Measurements from ENCODE around the gene TEX261. TPM values are rescaled to one million over a fixed set of nuclear protein-coding genes. Genes with fewer than 3 reads are reported as not detected.

The TEX261 gene
- total and polyA plus RNA-seq, 2 donors (not counting 3 experiments of a cell fraction or from before 2014, with no cell fraction given): 71.2 to 98.1 TPM

DNA sequence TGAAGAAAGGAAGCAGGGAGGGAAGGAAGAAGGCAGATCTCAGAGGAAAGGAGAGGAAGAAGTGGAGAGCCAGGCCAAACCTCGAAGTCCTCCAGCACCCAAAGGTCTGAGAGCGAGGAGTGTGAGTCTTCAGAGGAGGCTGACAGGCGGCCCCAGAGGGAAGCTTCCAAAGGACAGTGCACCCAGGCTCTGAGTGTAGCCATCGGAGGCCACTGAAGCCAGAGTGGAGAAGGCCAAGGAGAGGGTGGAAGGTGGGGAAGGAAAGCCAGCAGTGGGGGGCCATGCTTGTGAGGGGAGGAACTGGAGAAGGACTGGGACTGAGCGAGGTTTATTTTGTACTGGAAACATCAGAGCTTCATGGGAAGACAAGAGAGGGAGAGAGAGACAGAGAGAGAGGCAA lies 53.0 kb downstream of the TEX261 start:
- Histone ChIP-seq H3K9ac (replicated peaks; ENCODE audit: extremely low read depth, insufficient read depth, low read length) (no peak overlapping the region), H3K4me3 (replicated peaks in 1 of 3; ENCODE audit: insufficient read depth in 1 of 3, low read depth in 1 of 3, low read length in 3 of 3) (no peak overlapping the region), H3K36me3 (ENCODE audit: control insufficient read depth in 2 of 2, extremely low read depth in 1 of 2, insufficient read depth in 2 of 2, low read length in 2 of 2) (no peaks in the 10 kb centered on the region), H3K9me3 (replicated peaks; ENCODE audit: control insufficient read depth, insufficient read depth, low read length) (no peaks in the 10 kb centered on the region), H3K27ac (ENCODE audit: insufficient read depth, low read depth, low read length) (no peak overlapping the region), H3K79me2 (ENCODE audit: control insufficient read depth, insufficient read depth, low read length) (no peaks in the 10 kb centered on the region), H3K4me2 (ENCODE audit: insufficient read depth, low read length) (no peak overlapping the region), H3K27me3 (ENCODE audit: control insufficient read depth in 2 of 2, insufficient read depth in 2 of 2, low read length in 2 of 2) (peaks cover 0 to 2% of the 10 kb centered on the region in 2 experiments), H3K9me1 (replicated peaks; ENCODE audit: control insufficient read depth, extremely low read depth, insufficient read depth, low read length) (no peaks in the 10 kb centered on the region), H4K20me1 (replicated peaks; ENCODE audit: control insufficient read depth, extremely low read depth, insufficient read depth, low read length) (no peaks in the 10 kb centered on the region), H2AFZ (ENCODE audit: low read depth, low read length) (no peak overlapping the region), H3K4me1 (ENCODE audit: control insufficient read depth, extremely low read depth, insufficient read depth, low read length) (no peaks in the 10 kb centered on the region)
- no TSS peak for BruUV-seq (replicated peaks)
- no peak for TF ChIP-seq MAX (IDR thresholded peaks at IDR 0.05; ENCODE audit: insufficient read depth, insufficient read length)
- TF ChIP-seq, protein P1, sequence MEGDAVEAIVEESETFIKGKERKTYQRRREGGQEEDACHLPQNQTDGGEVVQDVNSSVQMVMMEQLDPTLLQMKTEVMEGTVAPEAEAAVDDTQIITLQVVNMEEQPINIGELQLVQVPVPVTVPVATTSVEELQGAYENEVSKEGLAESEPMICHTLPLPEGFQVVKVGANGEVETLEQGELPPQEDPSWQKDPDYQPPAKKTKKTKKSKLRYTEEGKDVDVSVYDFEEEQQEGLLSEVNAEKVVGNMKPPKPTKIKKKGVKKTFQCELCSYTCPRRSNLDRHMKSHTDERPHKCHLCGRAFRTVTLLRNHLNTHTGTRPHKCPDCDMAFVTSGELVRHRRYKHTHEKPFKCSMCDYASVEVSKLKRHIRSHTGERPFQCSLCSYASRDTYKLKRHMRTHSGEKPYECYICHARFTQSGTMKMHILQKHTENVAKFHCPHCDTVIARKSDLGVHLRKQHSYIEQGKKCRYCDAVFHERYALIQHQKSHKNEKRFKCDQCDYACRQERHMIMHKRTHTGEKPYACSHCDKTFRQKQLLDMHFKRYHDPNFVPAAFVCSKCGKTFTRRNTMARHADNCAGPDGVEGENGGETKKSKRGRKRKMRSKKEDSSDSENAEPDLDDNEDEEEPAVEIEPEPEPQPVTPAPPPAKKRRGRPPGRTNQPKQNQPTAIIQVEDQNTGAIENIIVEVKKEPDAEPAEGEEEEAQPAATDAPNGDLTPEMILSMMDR (IDR thresholded peaks at IDR 0.05; ENCODE audit: extremely low read depth in 1 of 2, insufficient read depth in 1 of 2, low read depth in 1 of 2, low read length in 2 of 2): no peak
- TF ChIP-seq MYC (IDR thresholded peaks at IDR 0.05; ENCODE audit: low read depth, low read length): no peak
- no peak for TF ChIP-seq FOS (IDR thresholded peaks at IDR 0.05; ENCODE audit: borderline replicate concordance, insufficient read depth, low read length)
- TF ChIP-seq POLR2AphosphoS5 (IDR thresholded peaks at IDR 0.05; ENCODE audit: insufficient read depth, low read depth, low read length): no peak
- DNase-seq (ENCODE audit: low read depth, low spot score) (no peak), FAIRE-seq (no peak)
- ChIA-PET POLR2A (no interaction called here), CTCF (interaction anchor here (1.4 to 1.9 kb wide), 2 partner anchors 22 to 71 kb away, joined by 4 to 8 read pairs; no protein-coding TSS in a partner anchor)
- intact Hi-C loops (cut with micrococcal nuclease) (no loop called here), dilution Hi-C loops (cut with MboI; ENCODE audit: extremely low pct_ligation_motif_present, low sequenced_read_pairs) (no loop called here)

DNA sequence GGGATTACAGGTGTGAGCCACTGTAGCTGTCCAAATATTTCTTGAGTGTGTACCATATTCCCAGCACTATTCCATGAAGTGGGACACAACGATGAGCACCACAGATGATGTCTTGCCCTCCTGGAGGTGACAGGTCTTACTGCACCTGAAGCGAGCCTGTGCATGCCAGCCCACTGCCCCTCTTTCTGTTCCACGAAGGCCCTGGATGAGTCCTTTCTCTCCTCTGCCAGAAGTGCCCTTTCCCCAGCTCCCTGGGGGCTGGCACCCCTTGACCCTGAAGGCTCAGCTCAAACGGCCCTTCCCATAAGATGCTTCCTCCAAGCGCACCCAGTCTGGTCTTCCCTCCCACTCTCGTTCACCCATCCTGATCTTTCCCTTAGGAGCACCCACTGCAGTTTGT lies 53.5 kb downstream of the TEX261 start:
- H3K9me3 ChIP-seq (replicated peaks; ENCODE audit: control insufficient read depth, insufficient read depth, low read length): no peaks in the 10 kb centered on the region
- no peak overlapping the region for H3K9ac ChIP-seq (replicated peaks; ENCODE audit: extremely low read depth, insufficient read depth, low read length)
- DNase-seq (ENCODE audit: low read depth, low spot score): no peak
- H3K4me1 ChIP-seq (ENCODE audit: control insufficient read depth, extremely low read depth, insufficient read depth, low read length): no peaks in the 10 kb centered on the region
- no peaks in the 10 kb centered on the region for H4K20me1 ChIP-seq (replicated peaks; ENCODE audit: control insufficient read depth, extremely low read depth, insufficient read depth, low read length)
- H3K4me3 ChIP-seq (replicated peaks in 1 of 3; ENCODE audit: insufficient read depth in 1 of 3, low read depth in 1 of 3, low read length in 3 of 3): no peak overlapping the region
- no peaks in the 10 kb centered on the region for H3K9me1 ChIP-seq (replicated peaks; ENCODE audit: control insufficient read depth, extremely low read depth, insufficient read depth, low read length)
- FAIRE-seq: no peak
- H3K36me3 ChIP-seq (ENCODE audit: control insufficient read depth in 2 of 2, extremely low read depth in 1 of 2, insufficient read depth in 2 of 2, low read length in 2 of 2): no peaks in the 10 kb centered on the region
- TF ChIP-seq MYC (IDR thresholded peaks at IDR 0.05; ENCODE audit: low read depth, low read length) (no peak), JUN (IDR thresholded peaks at IDR 0.05; ENCODE audit: borderline replicate concordance, insufficient read depth, insufficient read length, low read depth) (no peak), FOS (IDR thresholded peaks at IDR 0.05; ENCODE audit: borderline replicate concordance, insufficient read depth, low read length) (no peak), MAX (IDR thresholded peaks at IDR 0.05; ENCODE audit: insufficient read depth, insufficient read length) (no peak), POLR2A (IDR thresholded peaks at IDR 0.05; ENCODE audit: low read depth, low read length) (no peak)
- ChIA-PET CTCF (interaction anchor here (0.7 to 1.9 kb wide), 3 partner anchors 23 to 77 kb away, joined by 3 to 8 read pairs (median 4); no protein-coding TSS in a partner anchor), POLR2A (no interaction called here)
- intact Hi-C loops (cut with micrococcal nuclease): no loop called here
- dilution Hi-C loops (cut with MboI; ENCODE audit: extremely low pct_ligation_motif_present, low sequenced_read_pairs): no loop called here
- H3K4me2 ChIP-seq (ENCODE audit: insufficient read depth, low read length): no peak overlapping the region
- H2AFZ ChIP-seq (ENCODE audit: low read depth, low read length): no peak overlapping the region
- no TSS peak for BruUV-seq (replicated peaks)
- H3K27ac ChIP-seq (ENCODE audit: insufficient read depth, low read depth, low read length): no peak overlapping the region
- no peaks in the 10 kb centered on the region for H3K79me2 ChIP-seq (ENCODE audit: control insufficient read depth, insufficient read depth, low read length)
- peaks cover 0 to 2% of the 10 kb centered on the region in 2 experiments for H3K27me3 ChIP-seq (ENCODE audit: control insufficient read depth in 2 of 2, insufficient read depth in 2 of 2, low read length in 2 of 2)

Measured in endothelial cell of umbilical vein (primary cell).